Kidney (tissue), 14 donors: ENCODE results near the gene PPID. TPM values are rescaled to one million over a fixed set of nuclear protein-coding genes. Genes with fewer than 3 reads are reported as not detected.

ENCODE experiments used
- DNase-seq, 5 donors: peaks; one replicate each; pipeline ENCODE4 v3.0.0-alpha.2; 2013 to 2020
- FAIRE-seq: peaks from 2 replicates; lab custom pipeline; 2012; peaks lifted over from hg19 to GRCh38; lab: Jason Lieb, UNC
- H3K27ac ChIP-seq, 2 donors: one replicate each; pipeline ENCODE4 v1.7.0; 2013; ENCODE audit warnings: low read depth in 2 of 2, low read length in 2 of 2, inconsistent platforms in 1 of 2
- H3K27me3 ChIP-seq: one replicate; pipeline ENCODE4 v1.7.1; 2013; ENCODE audit warnings: low read length, inconsistent platforms; ENCODE audit not compliant: control insufficient read depth, insufficient read depth
- H3K36me3 ChIP-seq, 3 donors: one replicate each; pipeline versions ENCODE4 v1.7.0 to v1.7.1; 2013; ENCODE audit warnings: low read length in 3 of 3, control low read depth in 1 of 3, inconsistent platforms in 1 of 3; ENCODE audit not compliant: insufficient read depth in 3 of 3, control insufficient read depth in 2 of 3
- H3K4me1 ChIP-seq, 3 donors: one replicate each; pipeline versions ENCODE4 v1.7.0 to v1.7.1; 2013; ENCODE audit warnings: low read length in 3 of 3, inconsistent platforms in 1 of 3, low read depth in 1 of 3; ENCODE audit not compliant: control insufficient read depth in 2 of 3, insufficient read depth in 2 of 3
- H3K4me3 ChIP-seq, 3 donors: one replicate each; pipeline versions ENCODE4 v1.7.0 to v1.8.1; 2013; ENCODE audit warnings: low read length in 3 of 3, control low read depth in 1 of 3, inconsistent platforms in 1 of 3
- H3K9ac ChIP-seq, 3 donors: one replicate each; pipeline versions ENCODE4 v1.7.0 to v1.7.1; 2013; ENCODE audit warnings: low read length in 3 of 3, control low read depth in 1 of 3, inconsistent platforms in 1 of 3
- H3K9me3 ChIP-seq, 3 donors: one replicate each; pipeline versions ENCODE4 v1.7.0 to v1.7.1; 2013; ENCODE audit warnings: low read length in 3 of 3, control low read depth in 1 of 3, inconsistent platforms in 1 of 3; ENCODE audit not compliant: control insufficient read depth in 2 of 3, insufficient read depth in 1 of 3
- intact Hi-C: fragments of 100-400 bp; cut with DNase I; formaldehyde crosslinking; loops from one replicate; pipeline ENCODE4 v1.11.1; 2022
- polyA plus RNA-seq: library from polyadenylated mRNA; stranded (reverse); fragments of 350-450 nt; fragmentation: Illumina TruSeq; extraction: RNeasy Lipid Tissue Mini Kit (QIAGEN cat#74804); gene quantifications from one replicate; pipeline ENCODE4 v1.2.3, GENCODE V29; 2014; ENCODE audit warnings: low read depth, low replicate concordance; ENCODE audit not compliant: insufficient read depth
- total RNA-seq: library from RNA; stranded (reverse); fragmentation: NEBNext Ultra II Directional; extraction: Animal tissue kit (Norgen Biotek cat#: 25700); gene quantifications from one replicate; pipeline ENCODE4 v1.2.1, GENCODE V29; 2021
- TF ChIP-seq, protein P1 (sequence below): IDR thresholded peaks from 3 replicates; pipeline ENCODE4 v1.5.1; 2012; ENCODE audit warnings: mild to moderate bottlenecking, moderate library complexity, borderline replicate concordance; ENCODE audit not compliant: insufficient read depth; ENCODE audit errors: extremely low read depth
- donor health status: control.
- donor health status: control.
- donor health status: control.
- donor health status: control.
- donor health status: control.
- donor health status: DM: yes; HTN: yes; CAD: no.
- donor health status: Normal renal cell carcinoma (clear cell type).

PPID gene
- total and polyA plus RNA-seq, 2 donors from 2014 or later: 15.7 to 41.9 TPM

DNA sequence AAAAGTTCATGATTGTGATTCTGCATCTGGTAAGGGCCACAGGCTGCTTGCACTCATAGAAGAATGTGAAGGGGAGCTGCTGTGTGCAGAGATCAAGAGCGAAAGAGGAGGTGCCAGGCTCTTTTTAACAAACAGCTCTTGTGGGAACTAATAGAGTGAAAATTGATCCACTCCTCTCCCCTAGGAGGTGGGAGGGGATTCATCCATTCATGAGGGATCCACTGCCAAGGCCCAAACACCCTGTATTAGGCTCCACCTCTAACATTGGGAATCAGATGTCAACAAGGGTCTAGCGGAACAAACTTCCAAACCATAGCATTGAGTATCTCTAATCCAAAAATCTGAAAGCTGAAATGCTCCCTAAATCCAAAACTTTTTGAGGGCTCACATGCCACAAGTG, 16.4 kb upstream of the PPID start:
- Histone ChIP-seq H3K9ac (no peak overlapping the region), H3K27me3 (no peaks in the 10 kb centered on the region), H3K4me1 (no peaks in the 10 kb centered on the region), H3K9me3 (no peaks in the 10 kb centered on the region), H3K4me3 (no peak overlapping the region), H3K27ac (no peak overlapping the region), H3K36me3 (no peaks in the 10 kb centered on the region)
- DNase-seq (no peak), FAIRE-seq (no peak)
- TF ChIP-seq, protein P1, sequence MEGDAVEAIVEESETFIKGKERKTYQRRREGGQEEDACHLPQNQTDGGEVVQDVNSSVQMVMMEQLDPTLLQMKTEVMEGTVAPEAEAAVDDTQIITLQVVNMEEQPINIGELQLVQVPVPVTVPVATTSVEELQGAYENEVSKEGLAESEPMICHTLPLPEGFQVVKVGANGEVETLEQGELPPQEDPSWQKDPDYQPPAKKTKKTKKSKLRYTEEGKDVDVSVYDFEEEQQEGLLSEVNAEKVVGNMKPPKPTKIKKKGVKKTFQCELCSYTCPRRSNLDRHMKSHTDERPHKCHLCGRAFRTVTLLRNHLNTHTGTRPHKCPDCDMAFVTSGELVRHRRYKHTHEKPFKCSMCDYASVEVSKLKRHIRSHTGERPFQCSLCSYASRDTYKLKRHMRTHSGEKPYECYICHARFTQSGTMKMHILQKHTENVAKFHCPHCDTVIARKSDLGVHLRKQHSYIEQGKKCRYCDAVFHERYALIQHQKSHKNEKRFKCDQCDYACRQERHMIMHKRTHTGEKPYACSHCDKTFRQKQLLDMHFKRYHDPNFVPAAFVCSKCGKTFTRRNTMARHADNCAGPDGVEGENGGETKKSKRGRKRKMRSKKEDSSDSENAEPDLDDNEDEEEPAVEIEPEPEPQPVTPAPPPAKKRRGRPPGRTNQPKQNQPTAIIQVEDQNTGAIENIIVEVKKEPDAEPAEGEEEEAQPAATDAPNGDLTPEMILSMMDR: no peak
- intact Hi-C loops: loop anchor here (10.0 kb wide), 1 partner anchor 105 kb away; no protein-coding TSS in a partner anchor

DNA sequence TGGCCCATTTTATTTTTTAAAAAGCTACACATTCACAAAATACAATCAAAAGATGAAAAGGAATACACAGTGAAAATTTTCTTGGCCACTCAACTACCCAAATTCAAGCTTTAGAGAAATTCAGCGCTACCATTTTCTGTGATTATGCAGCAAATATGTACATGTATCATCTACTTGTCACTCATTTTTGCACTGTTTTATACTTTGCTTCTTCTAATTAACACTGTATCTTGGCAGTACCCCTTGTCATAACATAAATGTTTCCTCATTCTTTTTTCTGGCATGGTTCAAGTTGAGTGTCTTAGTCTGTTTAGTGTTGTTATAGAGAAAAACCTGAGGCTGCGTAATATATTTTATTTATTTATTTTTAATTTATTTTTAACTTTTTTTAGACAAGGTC, 15.7 kb upstream of the PPID start:
- TF ChIP-seq, protein P1: no peak
- Histone ChIP-seq H3K9me3 (no peaks in the 10 kb centered on the region), H3K36me3 (no peaks in the 10 kb centered on the region), H3K27me3 (no peaks in the 10 kb centered on the region), H3K4me1 (no peaks in the 10 kb centered on the region), H3K27ac (no peak overlapping the region), H3K9ac (no peak overlapping the region), H3K4me3 (no peak overlapping the region)
- FAIRE-seq (no peak), DNase-seq (no peak)
- intact Hi-C loops: loop anchor here (10.0 kb wide), 1 partner anchor 106 kb away; no protein-coding TSS in a partner anchor

DNA sequence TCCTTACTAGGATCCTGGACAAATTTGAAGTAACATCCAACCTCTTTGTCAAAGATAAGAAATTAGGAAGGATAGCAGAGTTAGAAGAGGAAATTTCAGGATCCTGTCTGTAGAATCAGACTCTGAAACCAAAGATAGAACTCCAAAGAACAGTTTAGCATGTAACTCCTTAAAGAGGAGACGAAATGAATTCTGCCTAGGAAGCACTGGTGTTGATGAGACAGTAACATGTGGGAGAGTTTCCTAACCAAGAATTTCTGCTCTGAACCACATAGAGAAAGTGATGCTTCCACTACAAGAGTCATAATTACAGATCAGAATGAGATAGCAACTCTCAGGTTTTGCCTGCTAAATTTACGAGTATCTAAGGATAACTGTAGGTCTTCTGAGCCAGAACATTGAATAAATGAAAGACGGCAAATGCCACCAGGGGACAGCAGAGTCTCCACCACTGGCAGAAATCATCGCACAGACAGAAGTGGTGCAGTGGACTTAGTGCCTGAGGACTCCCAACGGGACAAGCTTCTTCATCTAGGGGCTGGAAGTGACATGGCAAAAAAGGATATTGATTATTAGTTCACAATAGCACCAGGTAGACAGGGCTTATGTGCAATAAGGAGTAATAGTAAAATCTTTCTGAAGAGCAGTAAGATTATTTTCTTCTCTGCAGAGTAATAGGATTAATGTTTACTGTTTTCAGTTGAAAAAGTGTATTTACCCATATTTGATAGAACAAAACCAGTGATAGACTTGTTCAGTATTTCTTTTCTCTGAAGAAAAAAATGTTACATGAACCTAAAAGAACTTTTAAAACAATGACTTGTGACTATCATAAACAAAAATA, 6.7 kb upstream of the PPID start:
- Histone ChIP-seq H3K4me1 (no peaks in the 10 kb centered on the region), H3K36me3 (no peaks in the 10 kb centered on the region), H3K4me3 (no peak overlapping the region), H3K27ac (no peak overlapping the region), H3K9ac (no peak overlapping the region), H3K27me3 (peaks cover 2% of the 10 kb centered on the region), H3K9me3 (no peaks in the 10 kb centered on the region)
- peak; percentile 92 for FAIRE-seq
- intact Hi-C loops: loop anchor here (10.0 kb wide), 1 partner anchor 115 kb away; no protein-coding TSS in a partner anchor
- TF ChIP-seq, protein P1: peak; percentile 98
- peak in 4 of 5 donors; percentile 54 to 81 (median 62) for DNase-seq
